ENCODE results near the gene HOXA6.

The HOXA6 gene

GRCh38 chr7:27178366-27178765 is 30.8 kb upstream of the HOXA6 start:
- no peak for TF ChIP-seq CTCF (IDR thresholded peaks at IDR 0.05)
- Histone ChIP-seq H3K4me3 (ENCODE audit: low read depth in 1 of 2, low read length in 1 of 2) (no peak overlapping the region), H3K36me3 (no peaks in the 10 kb centered on the region), H3K27ac (no peak overlapping the region), H3K4me1 (ENCODE audit: control insufficient read depth in 1 of 2, insufficient read depth in 1 of 2, low read depth in 1 of 2, low read length in 1 of 2) (peaks cover 13 to 27% of the 10 kb centered on the region in 2 experiments), H3K9me3 (no peaks in the 10 kb centered on the region), H3K27me3 (peaks cover 100% of the 10 kb centered on the region)

GRCh38 chr7:27177795-27178320 is 30.3 kb upstream of the HOXA6 start:
- Histone ChIP-seq H3K27me3 (peaks cover 100% of the 10 kb centered on the region), H3K4me1 (ENCODE audit: control insufficient read depth in 1 of 2, insufficient read depth in 1 of 2, low read depth in 1 of 2, low read length in 1 of 2) (peaks cover 18 to 27% of the 10 kb centered on the region in 2 experiments), H3K9me3 (no peaks in the 10 kb centered on the region), H3K4me3 (ENCODE audit: low read depth in 1 of 2, low read length in 1 of 2) (no peak overlapping the region), H3K27ac (no peak overlapping the region), H3K36me3 (no peaks in the 10 kb centered on the region)
- no peak for TF ChIP-seq CTCF (IDR thresholded peaks at IDR 0.05)

GRCh38 chr7:27176962-27177794 is 29.6 kb upstream of the HOXA6 start:
- Histone ChIP-seq H3K27ac (no peak overlapping the region), H3K4me1 (ENCODE audit: control insufficient read depth in 1 of 2, insufficient read depth in 1 of 2, low read depth in 1 of 2, low read length in 1 of 2) (peaks cover 23 to 34% of the 10 kb centered on the region in 2 experiments), H3K36me3 (no peaks in the 10 kb centered on the region), H3K4me3 (ENCODE audit: low read depth in 1 of 2, low read length in 1 of 2) (no peak overlapping the region), H3K9me3 (no peaks in the 10 kb centered on the region), H3K27me3 (peaks cover 100% of the 10 kb centered on the region)
- no peak for TF ChIP-seq CTCF (IDR thresholded peaks at IDR 0.05)

- Histone ChIP-seq H3K36me3 (no peaks in the 10 kb centered on the region), H3K9me3 (no peaks in the 10 kb centered on the region), H3K27me3 (peaks cover 100% of the 10 kb centered on the region), H3K4me1 (ENCODE audit: control insufficient read depth in 1 of 2, insufficient read depth in 1 of 2, low read depth in 1 of 2, low read length in 1 of 2) (peaks cover 29 to 41% of the 10 kb centered on the region in 2 experiments), H3K4me3 (ENCODE audit: low read depth in 1 of 2, low read length in 1 of 2) (no peak overlapping the region), H3K27ac (no peak overlapping the region)
- no peak for TF ChIP-seq CTCF (IDR thresholded peaks at IDR 0.05)
Measured at GRCh38 chr7:27176524-27176845, 28.9 kb upstream of the HOXA6 start.

- Histone ChIP-seq H3K4me1 (ENCODE audit: control insufficient read depth in 1 of 2, insufficient read depth in 1 of 2, low read depth in 1 of 2, low read length in 1 of 2) (peaks cover 29 to 43% of the 10 kb centered on the region in 2 experiments), H3K27me3 (peaks cover 100% of the 10 kb centered on the region), H3K9me3 (no peaks in the 10 kb centered on the region), H3K36me3 (no peaks in the 10 kb centered on the region), H3K4me3 (ENCODE audit: low read depth in 1 of 2, low read length in 1 of 2) (no peak overlapping the region), H3K27ac (no peak overlapping the region)
- no peak for TF ChIP-seq CTCF (IDR thresholded peaks at IDR 0.05)
Measured at GRCh38 chr7:27175626-27176523, 28.3 kb upstream of the HOXA6 start.
